Left ventricle myocardium superior (tissue), 1 donor: ENCODE results near the gene CNOT9. TPM values are rescaled to one million over a fixed set of nuclear protein-coding genes. Genes with fewer than 3 reads are reported as not detected.
A peak's percentile ranks its signal among the peaks of the same experiment; 100 is the strongest.
"Not testable (repeated sequence)": the region's sequence is repeated elsewhere in the genome, so short reads cannot be mapped to it uniquely, and the experiment has no call there.

Experiments
- ATAC-seq: fragments of 200-7000 bp; cut with Tn5 transposase; one replicate; pipeline ENCODE4 v1.9.1; 2020; ENCODE audit warnings: mild to moderate bottlenecking, moderate library complexity
- DNase-seq: peaks from one replicate; pipeline ENCODE4 v3.0.0-alpha.2; 2020
- intact Hi-C: fragments of 100-400 bp; cut with micrococcal nuclease; formaldehyde crosslinking; loops from one replicate; pipeline ENCODE4 v1.11.0; 2022
- long read RNA-seq: library from polyadenylated mRNA; unstranded; transcript quantifications from one replicate; pipeline ENCODE4 v2.0.0, GENCODE V29; 2021
- total RNA-seq: library from RNA; stranded (reverse); fragmentation: NEBNext Ultra II Directional; extraction: Animal tissue kit (Norgen Biotek cat#: 25700); gene quantifications from one replicate; pipeline ENCODE4 v1.2.1, GENCODE V29; 2021
- donor health status: DM: no; HTN: yes; CAD: no; lungs with severe emphysema.

The CNOT9 gene
- 18.6 TPM for total RNA-seq
- long read RNA-seq, full-length matches to known transcripts = 11 of 13 reads
- long read RNA-seq, partial matches to known transcripts = 1 of 13 reads
- long read RNA-seq, other reads (novel, unspliced or antisense) = 1 of 13 reads

DNA sequence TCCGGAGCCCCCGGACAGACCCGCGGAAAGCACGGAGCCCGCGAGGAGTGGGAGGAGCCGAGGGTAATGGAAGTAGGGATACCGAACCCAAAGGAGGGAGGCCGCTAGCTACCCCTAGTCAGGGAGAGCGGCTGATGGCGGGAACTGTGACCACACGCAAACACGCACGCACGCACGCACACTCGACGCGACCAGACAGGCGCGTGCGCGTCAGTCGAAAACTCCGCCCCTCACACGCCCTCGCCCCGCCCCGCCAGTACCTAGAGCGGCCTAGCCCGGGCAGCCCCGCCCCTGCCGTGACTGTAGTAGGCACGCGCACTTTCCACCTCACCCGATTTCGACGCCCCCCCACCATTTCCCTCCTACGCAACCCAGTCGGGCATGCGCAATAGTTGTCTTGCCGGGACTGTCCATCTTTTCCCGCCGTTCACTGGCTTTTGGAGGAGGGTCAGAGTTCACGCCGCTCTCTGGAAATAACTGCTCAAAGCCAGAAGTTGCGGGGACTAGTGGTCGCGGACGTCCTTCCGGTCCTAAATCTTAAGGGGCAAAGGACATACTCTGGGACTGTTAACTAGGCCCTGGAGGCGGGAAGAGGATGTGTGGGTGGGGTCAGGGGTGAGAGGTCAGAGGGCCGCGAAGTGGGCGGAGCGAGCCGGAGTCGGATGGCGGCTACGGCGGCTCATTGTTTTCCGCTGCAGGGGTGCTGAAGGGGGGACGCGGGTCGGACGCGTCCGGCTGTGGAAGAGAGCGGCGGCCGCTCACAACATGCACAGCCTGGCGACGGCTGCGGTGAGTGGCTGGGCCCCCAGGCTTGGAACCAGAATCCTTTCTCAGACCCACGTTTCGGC is at the start of gene CNOT9, which contains the start of gene USP37:
Gene CNOT9 (plus strand): TSS at position 650 of the 848 bp plus-strand sequence. CDS start 116 bp downstream, at position 766.
Gene USP37 (minus strand): TSS at position 162 of the 848 bp plus-strand sequence. CDS start 9,698 bp downstream, outside the sequence.
- ATAC-seq = peak; percentile 96
- intact Hi-C loops = no loop called here
- peak; percentile 100 for DNase-seq

DNA sequence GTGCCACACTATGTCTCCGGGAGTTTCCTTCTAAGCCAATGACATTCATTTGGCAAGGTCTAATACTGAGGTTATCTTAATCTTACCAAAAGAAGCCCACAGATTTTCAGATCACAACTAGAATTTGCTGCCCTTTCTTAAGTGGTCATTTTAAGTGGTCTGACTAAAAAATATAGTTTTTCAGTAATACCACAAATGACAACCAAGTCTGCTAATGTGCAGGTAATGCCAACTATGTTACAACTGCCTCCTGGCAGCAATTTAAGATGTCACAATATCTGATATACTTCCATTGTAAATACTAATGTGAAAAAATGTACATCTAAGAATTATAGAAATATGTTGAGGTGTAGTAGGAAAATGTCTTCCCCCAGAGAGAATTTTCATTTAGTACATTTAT is 49.8 kb upstream of the CNOT9 start:
- intact Hi-C loops = no loop called here
- DNase-seq (no peak), ATAC-seq (no peak)

GRCh38 chr2:218523651-218524050 is 45.0 kb upstream of the CNOT9 start:
- intact Hi-C loops = no loop called here
- DNase-seq (no peak), ATAC-seq (no peak)

DNA sequence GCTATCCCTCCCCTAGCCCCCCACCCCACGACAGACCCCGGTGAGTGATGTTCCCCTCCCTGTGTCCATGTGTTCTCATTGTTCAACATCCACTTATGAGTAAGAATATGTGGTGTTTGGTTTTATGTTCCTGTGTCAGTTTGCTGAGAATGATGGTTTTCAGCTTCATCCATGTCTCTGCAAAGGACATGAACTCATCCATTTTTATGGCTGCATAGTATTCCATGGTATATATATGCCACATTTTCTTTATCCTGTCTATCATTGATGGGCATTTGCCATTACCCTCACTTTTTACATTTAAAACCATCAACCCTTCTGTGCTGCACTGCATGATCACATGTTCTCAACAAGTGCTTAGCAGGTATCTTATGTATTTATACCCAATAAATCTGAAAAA is 40.2 kb upstream of the CNOT9 start:
- ATAC-seq, DNase-seq, intact Hi-C loops: not testable (repeated sequence)

DNA sequence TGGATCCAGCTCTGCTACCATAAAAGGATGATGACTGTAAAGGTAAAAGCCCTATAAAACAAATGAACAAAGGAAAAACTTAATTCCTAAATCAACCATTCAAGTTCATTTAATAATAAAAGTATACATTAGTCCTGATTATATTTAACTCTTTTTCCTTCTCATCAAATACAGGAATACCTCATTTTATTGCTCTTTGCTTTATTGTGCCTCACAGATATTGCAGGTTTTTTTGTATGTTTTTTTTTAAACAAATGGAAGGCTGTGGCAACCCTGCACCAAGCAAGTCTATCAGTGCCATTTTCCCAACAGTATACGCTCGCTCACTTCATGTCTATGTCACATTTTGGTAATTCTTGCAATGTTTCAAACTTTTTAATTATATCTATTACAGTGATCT is 38.6 kb upstream of the CNOT9 start:
- DNase-seq (no peak), ATAC-seq (no peak)
- intact Hi-C loops = no loop called here

DNA sequence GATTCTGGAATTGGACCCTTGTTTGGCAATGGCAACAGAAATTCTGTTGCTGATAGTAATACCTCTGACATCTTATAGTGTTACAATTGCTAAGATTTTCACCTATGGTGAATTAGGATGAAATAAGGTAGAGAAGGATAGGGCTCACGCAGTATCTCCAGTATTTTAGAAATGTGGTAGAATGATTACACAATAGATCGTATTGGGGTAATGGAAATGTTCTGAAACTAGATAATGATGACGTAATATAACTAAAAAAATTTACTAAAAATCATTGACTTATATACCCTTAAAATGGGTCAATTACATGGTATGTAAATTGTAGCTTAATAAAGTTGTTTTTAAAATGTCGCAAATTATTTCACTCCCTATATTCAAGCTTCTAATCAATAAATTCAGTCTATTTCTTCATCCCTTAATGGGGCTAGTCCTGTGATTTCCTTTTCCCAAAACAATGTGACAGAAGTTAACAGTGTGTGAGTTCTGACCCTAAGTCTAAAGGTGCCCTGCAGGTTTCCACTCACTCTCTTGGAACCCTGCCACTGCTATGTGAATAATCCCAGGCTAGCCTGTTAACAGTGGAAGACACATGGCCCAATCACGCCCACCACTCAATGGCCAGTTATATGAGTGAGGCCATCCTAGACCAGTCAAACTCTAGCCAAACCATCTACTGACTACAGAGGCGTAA is 31.7 kb upstream of the CNOT9 start:
- DNase-seq (no peak), ATAC-seq (no peak)
- intact Hi-C loops = no loop called here

- intact Hi-C loops = no loop called here
- ATAC-seq = no peak
- no peak for DNase-seq
Observed at GRCh38 chr2:218540015-218540414, 28.6 kb upstream of the CNOT9 start.

DNA sequence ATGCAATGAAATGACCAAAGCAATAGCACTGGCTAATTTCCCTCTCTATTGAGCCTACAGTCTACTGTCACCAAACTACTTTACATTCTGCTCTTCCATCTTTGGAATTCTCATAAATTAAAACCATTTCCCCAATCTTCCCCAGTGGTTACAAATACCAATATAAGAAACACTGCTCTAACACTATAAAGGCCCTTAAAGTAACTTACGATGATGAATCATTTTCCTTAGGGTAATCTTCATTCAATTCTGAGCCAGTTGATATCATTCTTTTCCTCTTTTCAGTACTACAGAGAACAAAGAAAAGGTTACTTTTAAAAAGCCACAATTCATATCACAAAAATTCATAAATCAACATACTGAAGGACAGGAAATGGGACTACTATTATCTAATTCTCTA is 22.6 kb upstream of the CNOT9 start:
- intact Hi-C loops = no loop called here
- ATAC-seq = no peak

DNA sequence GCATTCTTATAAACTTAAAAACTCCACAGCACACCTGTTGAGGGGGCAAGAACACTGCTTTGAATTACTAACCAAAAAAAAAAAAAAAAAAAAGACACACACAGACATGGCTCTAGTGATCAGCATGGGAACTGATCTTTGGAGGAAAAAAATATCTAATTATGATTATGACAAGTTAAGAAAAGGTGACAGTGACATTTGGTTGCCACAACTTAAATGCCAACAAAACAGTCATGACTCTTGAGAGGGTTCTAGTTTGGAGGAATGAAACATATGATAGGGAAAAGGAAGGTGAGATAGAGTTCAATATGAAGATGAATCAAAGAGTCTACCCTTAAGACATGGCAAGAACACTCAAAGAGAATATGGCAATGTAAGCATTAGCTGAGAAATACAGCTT is 21.1 kb upstream of the CNOT9 start:
- DNase-seq (no peak), ATAC-seq (no peak)
- intact Hi-C loops = no loop called here

More for the DNA sequence above, 22.6 kb upstream of the CNOT9 start:
- DNase-seq = no peak

GRCh38 chr2:218547978-218548377 is 20.7 kb upstream of the CNOT9 start:
- no peak for ATAC-seq
- intact Hi-C loops = no loop called here
- no peak for DNase-seq

GRCh38 chr2:218554225-218554624 is 14.4 kb upstream of the CNOT9 start:
- intact Hi-C loops, DNase-seq, ATAC-seq: not testable (repeated sequence)

GRCh38 chr2:218555527-218555926 is 13.1 kb upstream of the CNOT9 start:
- ATAC-seq (no peak), DNase-seq (no peak)
- intact Hi-C loops = no loop called here

DNA sequence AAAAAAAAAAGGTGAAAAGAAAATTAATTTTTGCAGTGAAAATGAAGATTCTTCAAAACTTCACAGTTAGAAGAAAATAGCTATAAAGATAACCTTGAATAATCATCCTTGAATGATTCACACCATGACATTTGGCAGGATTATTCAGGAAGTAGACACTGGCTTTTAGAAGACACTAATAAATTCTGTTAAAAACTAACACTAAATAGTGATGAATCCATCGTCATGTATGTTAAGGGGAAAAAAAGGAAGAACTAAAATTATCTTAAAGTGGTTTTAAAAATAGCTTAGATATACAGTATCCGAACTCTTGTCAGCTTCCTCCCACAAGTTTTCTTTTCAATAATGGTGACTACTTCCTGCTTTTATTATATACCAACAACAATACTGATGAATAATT is 10.7 kb upstream of the CNOT9 start:
- ATAC-seq (no peak), DNase-seq (no peak)
- intact Hi-C loops = no loop called here

DNA sequence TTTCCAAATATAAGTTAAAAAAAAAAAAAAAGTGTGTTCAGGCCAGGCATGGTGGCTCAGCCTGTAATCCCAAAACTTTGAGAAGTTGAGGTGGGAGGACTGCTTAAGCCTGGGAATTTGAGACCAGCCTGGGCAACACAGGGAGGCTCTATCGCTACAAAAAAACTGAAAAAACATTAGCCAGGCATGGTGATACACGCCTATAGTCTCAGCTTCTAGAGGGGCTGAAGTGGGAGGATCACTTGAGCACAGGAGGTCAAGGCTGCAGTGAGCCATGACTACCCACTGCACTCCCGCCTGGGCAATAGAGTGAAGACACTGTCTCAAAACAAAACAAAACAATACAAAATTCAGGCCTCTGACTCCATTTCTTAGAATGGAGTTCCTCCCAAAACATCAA is 9.7 kb upstream of the CNOT9 start:
- ATAC-seq = no peak
- intact Hi-C loops = no loop called here
- no peak for DNase-seq

DNA sequence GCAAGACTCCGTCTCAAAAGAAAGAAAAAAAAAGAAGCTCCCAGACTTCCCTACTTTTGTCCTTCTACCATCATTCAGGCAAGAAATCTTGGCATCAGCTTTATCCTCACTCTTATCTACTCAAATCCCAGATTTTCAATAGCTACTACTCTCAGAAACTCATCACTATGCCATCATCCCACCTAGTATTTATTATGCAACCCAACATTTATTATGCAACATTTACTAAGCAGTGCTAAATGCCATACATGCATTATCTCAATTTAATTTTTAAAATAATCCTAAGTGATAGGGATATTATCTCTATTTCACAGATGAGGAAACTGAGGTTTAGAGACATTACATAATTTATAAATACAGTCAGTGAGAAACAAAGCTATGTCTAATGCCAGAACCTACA is 4.6 kb upstream of the CNOT9 start:
- intact Hi-C loops = no loop called here
- DNase-seq (no peak), ATAC-seq (no peak)

DNA sequence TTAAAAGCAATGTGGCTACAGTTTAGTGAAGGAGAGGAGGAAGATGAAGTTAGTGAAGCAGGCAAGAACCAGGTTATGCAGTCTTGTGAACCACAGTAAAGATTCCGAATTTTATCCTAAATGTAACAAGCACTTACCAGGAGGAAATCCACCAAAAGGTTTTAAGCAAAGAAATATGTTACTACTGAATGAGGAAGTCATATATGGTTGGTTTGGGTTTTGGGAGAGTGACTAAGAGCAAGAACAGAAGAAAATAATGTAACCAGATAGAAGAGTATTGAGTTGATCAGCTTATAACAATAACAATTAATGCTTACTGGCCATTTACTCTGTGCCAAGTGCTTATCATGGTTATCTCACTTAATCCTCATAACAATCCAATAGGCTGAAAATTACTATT is 2.3 kb upstream of the CNOT9 start:
- intact Hi-C loops = no loop called here
- no peak for DNase-seq
- ATAC-seq = no peak

DNA sequence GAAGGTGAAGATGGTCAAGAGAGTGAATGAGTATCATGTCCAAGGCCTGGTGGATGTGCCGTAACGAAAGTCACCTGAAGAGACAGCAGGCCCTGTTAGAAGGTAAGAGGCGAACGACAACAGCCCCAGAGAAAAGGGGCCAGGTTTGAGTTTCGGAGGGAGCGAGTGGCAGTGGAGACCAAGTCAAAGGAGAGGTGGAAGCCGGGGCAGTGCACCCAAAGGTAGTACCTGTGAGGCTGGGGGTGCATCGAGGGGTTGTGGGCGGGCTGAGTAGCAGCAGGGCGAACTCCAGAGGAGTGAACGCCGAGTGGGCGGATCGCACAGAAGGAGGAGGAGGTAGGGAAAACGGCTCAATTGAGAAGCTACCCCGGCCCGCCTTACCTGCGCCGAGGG is 846 bp upstream of the CNOT9 start:
- ATAC-seq (peak; percentile 36), DNase-seq (no peak)
- intact Hi-C loops = no loop called here

DNA sequence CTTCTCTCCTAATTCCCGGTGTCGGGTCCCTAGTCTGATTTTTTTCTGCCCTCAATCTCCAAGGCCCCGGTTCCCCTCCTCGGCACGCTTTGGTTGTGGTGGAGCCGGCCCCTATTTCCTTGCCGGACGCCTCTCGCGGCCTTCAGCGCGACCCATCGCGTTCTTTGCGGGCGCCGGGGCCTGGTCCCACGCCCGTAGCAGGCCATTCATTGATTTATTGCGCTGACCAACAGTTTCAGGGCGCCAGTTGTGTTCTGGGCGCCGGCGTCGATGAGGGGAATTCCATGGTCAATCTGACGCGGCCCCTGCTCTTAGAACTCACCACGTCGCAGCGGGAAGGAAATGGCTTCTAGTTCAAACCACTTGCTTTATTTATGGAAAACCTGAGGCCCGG is 396 bp downstream of the CNOT9 start:
- peak; percentile 10 for ATAC-seq
- DNase-seq = peak; percentile 53
- intact Hi-C loops = no loop called here

DNA sequence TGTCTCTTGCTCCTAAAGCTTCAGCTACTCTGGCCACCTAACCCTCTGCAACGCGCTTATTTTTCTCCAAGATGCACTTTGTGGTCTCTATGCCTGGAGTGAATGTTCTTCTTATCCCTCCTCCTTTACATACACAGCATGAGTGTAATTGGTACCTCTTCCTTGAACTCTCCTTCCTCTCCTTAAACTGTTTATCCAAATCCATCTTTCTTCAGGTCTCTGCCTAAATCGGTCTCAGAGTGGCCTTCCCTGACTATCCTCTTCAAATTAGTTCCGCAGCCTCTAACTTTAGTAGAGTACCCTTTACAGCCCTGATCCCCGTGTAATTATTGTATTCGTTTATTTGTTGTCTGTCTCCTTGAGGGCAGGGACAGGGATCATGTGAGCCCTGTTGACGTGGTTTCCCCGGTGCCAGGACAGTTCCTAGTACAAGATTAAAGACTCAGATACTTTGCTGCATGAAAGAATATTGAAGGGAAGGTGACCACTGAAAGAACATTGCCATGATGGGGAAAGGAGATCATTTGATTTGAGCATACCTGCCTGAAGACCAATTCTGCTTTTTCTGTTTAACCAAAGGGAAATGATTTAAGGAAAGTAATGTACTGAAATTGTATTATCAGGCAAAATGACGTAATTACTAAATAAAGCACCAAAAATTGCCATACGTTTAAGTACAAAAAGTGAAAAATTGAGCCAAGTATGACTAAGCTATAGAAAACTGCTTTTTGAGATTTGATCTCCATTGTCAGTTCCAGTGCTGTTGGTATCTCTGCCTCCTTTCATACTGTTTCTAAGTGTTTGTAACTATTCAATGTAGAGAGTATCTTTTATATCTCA is 1.2 kb downstream of the CNOT9 start:
- intact Hi-C loops = no loop called here
- DNase-seq = peak; percentile 41
- peak; percentile 9 for ATAC-seq
